ENCODE results near the gene UPK1A. TPM values are rescaled to one million over a fixed set of nuclear protein-coding genes. Genes with fewer than 3 reads are reported as not detected.

UPK1A gene
- total RNA-seq, 8 experiments from 2014 or later = 0.38 TPM; not detected in 7

- in situ Hi-C loops (cut with MboI; ENCODE audit: low pct_unique_long_range_greater_than_20kb in 2 of 9, low sequenced_read_pairs in 9 of 9, unreplicated experiment in 9 of 9) = no loop called here
- no peak for ATAC-seq (replicated peaks in 6 of 8)
- Histone ChIP-seq H3K4me1 (replicated peaks in 1 of 2) (no peaks in the 10 kb centered on the region), H3K4me3 (no peak overlapping the region), H3K27ac (no peak overlapping the region)
- WGBS, 10 experiments = 20 to 100% (median 95%) methylated on average over 1 to 11 of the region's 25 CpGs; no CpG with 5 or more reads in 6 of the 10 experiments
Observed at GRCh38 chr19:35637165-35637564, 29.2 kb upstream of the UPK1A start.

GRCh38 chr19:35639321-35639639 is 27.0 kb upstream of the UPK1A start:
- no peak for ATAC-seq (replicated peaks in 6 of 8)
- WGBS, 10 experiments = 0 to 92% (median 50%) methylated on average over 1 to 5 of the region's 6 CpGs; no CpG with 5 or more reads in 3 of the 10 experiments
- H3K4me3 ChIP-seq = no peak overlapping the region

GRCh38 chr19:35639863-35640262 is 26.5 kb upstream of the UPK1A start:
- no peak overlapping the region for H3K27ac ChIP-seq
- in situ Hi-C loops (cut with MboI; ENCODE audit: low pct_unique_long_range_greater_than_20kb in 2 of 9, low sequenced_read_pairs in 9 of 9, unreplicated experiment in 9 of 9) = no loop called here
- H3K4me3 ChIP-seq = no peak overlapping the region
- no peaks in the 10 kb centered on the region for H3K4me1 ChIP-seq (replicated peaks in 1 of 2)
- no peak for ATAC-seq (replicated peaks in 6 of 8)
- WGBS, 10 experiments = 82 to 100% (median 100%) methylated on average over 1 to 7 of the region's 8 CpGs; no CpG with 5 or more reads in 5 of the 10 experiments

More at GRCh38 chr19:35639321-35639639, 27.0 kb upstream of the UPK1A start:
- Histone ChIP-seq H3K4me1 (replicated peaks in 1 of 2) (no peaks in the 10 kb centered on the region), H3K27ac (no peak overlapping the region)
- in situ Hi-C loops (cut with MboI; ENCODE audit: low pct_unique_long_range_greater_than_20kb in 2 of 9, low sequenced_read_pairs in 9 of 9, unreplicated experiment in 9 of 9) = no loop called here

- no peaks in the 10 kb centered on the region for H3K4me1 ChIP-seq (replicated peaks in 1 of 2)
- no peak for ATAC-seq (replicated peaks in 6 of 8)
- in situ Hi-C loops (cut with MboI; ENCODE audit: low pct_unique_long_range_greater_than_20kb in 2 of 9, low sequenced_read_pairs in 9 of 9, unreplicated experiment in 9 of 9) = no loop called here
- no peak within 1 kb of the TSS for H3K27ac ChIP-seq
- no peak within 1 kb of the TSS for H3K4me3 ChIP-seq
- WGBS, 10 experiments = 0 to 59% (median 40%) methylated on average over 1 to 3 of the region's 28 CpGs; no CpG with 5 or more reads in 5 of the 10 experiments
Observed at GRCh38 chr19:35641515-35642151, 24.7 kb upstream of the UPK1A start, which contains the start of gene ETV2. TSS of gene ETV2 (plus strand) at chr19:35641745. CDS start at chr19:35642461, 716 bp downstream.

GRCh38 chr19:35642312-35642711 is 24.0 kb upstream of the UPK1A start:
- in situ Hi-C loops (cut with MboI; ENCODE audit: low pct_unique_long_range_greater_than_20kb in 2 of 9, low sequenced_read_pairs in 9 of 9, unreplicated experiment in 9 of 9) = no loop called here
- Histone ChIP-seq H3K4me3 (no peak overlapping the region), H3K4me1 (replicated peaks in 1 of 2) (no peaks in the 10 kb centered on the region), H3K27ac (no peak overlapping the region)
- ATAC-seq (replicated peaks in 6 of 8) = no peak
- 0 to 100% methylated on average over 1 to 2 of the region's 10 CpGs; no CpG with 5 or more reads in 8 of the 10 experiments for WGBS, 10 experiments

- in situ Hi-C loops (cut with MboI; ENCODE audit: low pct_unique_long_range_greater_than_20kb in 2 of 9, low sequenced_read_pairs in 9 of 9, unreplicated experiment in 9 of 9) = no loop called here
- H3K4me1 ChIP-seq (replicated peaks in 1 of 2) = no peaks in the 10 kb centered on the region
- 7% methylated on average over 3 of the region's 15 CpGs; no CpG with 5 or more reads in 9 of the 10 experiments for WGBS, 10 experiments
- peak overlapping the region; percentile 31 to 50 (median 38) for H3K4me3 ChIP-seq
- no peak for ATAC-seq (replicated peaks in 6 of 8)
- H3K27ac ChIP-seq = no peak overlapping the region
Observed at GRCh38 chr19:35642798-35643254, 23.5 kb upstream of the UPK1A start.

GRCh38 chr19:35643255-35644205 is 22.8 kb upstream of the UPK1A start:
- ATAC-seq (replicated peaks in 6 of 8) = peak; percentile 42 to 67 (median 54)
- peak overlapping the region; percentile 31 to 50 (median 38) for H3K4me3 ChIP-seq
- 0% methylated on average over 1 to 4 of the region's 69 CpGs; no CpG with 5 or more reads in 4 of the 10 experiments for WGBS, 10 experiments
- in situ Hi-C loops (cut with MboI; ENCODE audit: low pct_unique_long_range_greater_than_20kb in 2 of 9, low sequenced_read_pairs in 9 of 9, unreplicated experiment in 9 of 9) = no loop called here
- H3K27ac ChIP-seq = peak overlapping the region in 1 of 2 donors; percentile 41
- H3K4me1 ChIP-seq (replicated peaks in 1 of 2) = no peaks in the 10 kb centered on the region

- Histone ChIP-seq H3K27ac (peak overlapping the region; percentile 19 to 41), H3K4me3 (peak overlapping the region; percentile 31 to 50 (median 38)), H3K4me1 (replicated peaks in 1 of 2) (peaks cover 5% of the 10 kb centered on the region in 2 donors)
- ATAC-seq (replicated peaks in 6 of 8) = peak; percentile 61 to 78 (median 72)
- in situ Hi-C loops (cut with MboI; ENCODE audit: low pct_unique_long_range_greater_than_20kb in 2 of 9, low sequenced_read_pairs in 9 of 9, unreplicated experiment in 9 of 9) = no loop called here
- WGBS, 10 experiments = 0 to 20% (median 1%) methylated on average over 2 to 14 of the region's 60 CpGs; no CpG with 5 or more reads in 7 of the 10 experiments
Observed at GRCh38 chr19:35644206-35644986, 21.9 kb upstream of the UPK1A start.

GRCh38 chr19:35644987-35645679 is 21.2 kb upstream of the UPK1A start:
- peak in 6 of 8 experiments; percentile 2 to 16 (median 8) for ATAC-seq (replicated peaks in 6 of 8)
- 0 to 100% (median 39%) methylated on average over 1 to 5 of the region's 20 CpGs; no CpG with 5 or more reads in 2 of the 10 experiments for WGBS, 10 experiments
- in situ Hi-C loops (cut with MboI; ENCODE audit: low pct_unique_long_range_greater_than_20kb in 2 of 9, low sequenced_read_pairs in 9 of 9, unreplicated experiment in 9 of 9) = no loop called here
- Histone ChIP-seq H3K4me3 (peak overlapping the region; percentile 31 to 50 (median 38)), H3K4me1 (replicated peaks in 1 of 2) (peaks cover 7 to 8% of the 10 kb centered on the region in 2 donors), H3K27ac (peak overlapping the region; percentile 19 to 41)

- peaks cover 7 to 8% of the 10 kb centered on the region in 2 donors for H3K4me1 ChIP-seq (replicated peaks in 1 of 2)
Observed at GRCh38 chr19:35645680-35646511, 20.4 kb upstream of the UPK1A start.

More at GRCh38 chr19:35645680-35646511, 20.4 kb upstream of the UPK1A start:
- in situ Hi-C loops (cut with MboI; ENCODE audit: low pct_unique_long_range_greater_than_20kb in 2 of 9, low sequenced_read_pairs in 9 of 9, unreplicated experiment in 9 of 9) = no loop called here
- WGBS, 10 experiments = 40 to 100% (median 90%) methylated on average over 1 to 4 of the region's 7 CpGs; no CpG with 5 or more reads in 3 of the 10 experiments
- Histone ChIP-seq H3K4me3 (no peak overlapping the region), H3K27ac (no peak overlapping the region)
- ATAC-seq (replicated peaks in 6 of 8) = no peak
